NCI-H774 (cell line): Measurements from ENCODE around the gene SEPTIN1.

Experiments
- DNase-seq: peaks from one replicate; lab custom pipeline; 2025; lab: John Stamatoyannopoulos, UW

The SEPTIN1 gene, protein sequence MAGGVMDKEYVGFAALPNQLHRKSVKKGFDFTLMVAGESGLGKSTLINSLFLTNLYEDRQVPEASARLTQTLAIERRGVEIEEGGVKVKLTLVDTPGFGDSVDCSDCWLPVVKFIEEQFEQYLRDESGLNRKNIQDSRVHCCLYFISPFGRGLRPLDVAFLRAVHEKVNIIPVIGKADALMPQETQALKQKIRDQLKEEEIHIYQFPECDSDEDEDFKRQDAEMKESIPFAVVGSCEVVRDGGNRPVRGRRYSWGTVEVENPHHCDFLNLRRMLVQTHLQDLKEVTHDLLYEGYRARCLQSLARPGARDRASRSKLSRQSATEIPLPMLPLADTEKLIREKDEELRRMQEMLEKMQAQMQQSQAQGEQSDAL

DNA sequence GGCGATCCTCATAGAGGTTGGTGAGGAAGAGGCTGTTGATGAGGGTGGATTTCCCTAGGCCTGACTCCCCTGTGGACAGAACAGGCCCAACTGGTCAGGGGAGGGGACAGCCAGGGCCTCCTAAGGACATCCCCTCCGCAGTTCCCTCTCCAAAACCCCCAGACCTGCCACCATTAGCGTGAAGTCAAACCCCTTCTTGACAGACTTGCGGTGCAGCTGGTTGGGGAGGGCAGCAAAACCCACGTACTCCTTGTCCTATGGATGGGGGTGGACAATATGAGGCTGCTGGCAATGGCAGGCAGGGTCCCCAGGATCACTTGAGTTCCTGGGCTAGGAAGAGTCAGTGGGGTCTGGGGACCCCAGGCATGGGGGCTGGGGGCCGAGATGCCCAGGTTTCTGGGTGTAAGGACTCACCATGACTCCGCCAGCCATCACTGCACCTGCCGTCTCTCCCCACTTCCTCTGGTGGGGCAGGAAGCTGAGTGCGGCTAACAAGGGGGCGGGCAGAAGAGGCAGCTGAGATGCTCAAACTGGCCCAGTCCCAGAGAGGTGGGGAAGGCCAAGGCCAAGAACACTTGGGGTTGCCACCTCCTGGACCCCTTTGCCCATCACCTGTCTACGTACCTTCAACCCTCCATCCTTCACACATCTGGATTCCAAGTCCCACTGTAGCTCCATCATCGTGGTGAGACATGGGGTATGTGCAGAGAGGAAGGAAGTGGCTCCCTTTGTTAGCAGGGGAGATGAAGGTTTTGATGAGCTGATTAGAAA is at the start of gene SEPTIN1:
SEPTIN1 (minus strand) TSS at position 451 of the 771 bp plus-strand sequence; CDS start at position 432, 19 bp downstream.
- no peak for DNase-seq

DNA sequence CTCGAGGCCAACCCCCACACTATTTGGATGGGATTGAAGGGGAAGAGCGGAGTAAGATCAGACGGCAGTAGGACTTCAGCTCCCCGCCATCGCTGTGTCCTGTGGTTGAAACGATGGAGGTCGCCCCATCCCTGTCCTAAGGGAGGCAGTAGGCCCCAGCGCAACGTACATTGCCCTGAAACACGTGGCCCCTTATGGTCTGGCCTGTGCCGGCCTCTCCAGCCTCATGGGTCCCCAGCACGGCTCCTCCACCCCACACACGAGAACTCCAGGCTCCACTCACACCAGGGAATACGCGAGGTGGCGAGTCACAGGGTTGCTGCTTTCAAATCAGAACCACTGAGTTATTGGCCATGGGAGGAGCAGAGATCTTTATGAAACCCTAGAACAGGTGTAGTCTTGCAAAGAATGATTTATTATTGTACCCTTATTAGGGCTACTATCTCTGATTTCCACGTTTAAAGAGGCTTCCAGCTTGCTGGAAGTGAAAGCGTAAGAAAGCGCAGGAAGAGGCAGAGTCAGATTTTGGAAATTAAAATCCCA is 48.1 kb upstream of the SEPTIN1 start:
- DNase-seq = no peak

DNA sequence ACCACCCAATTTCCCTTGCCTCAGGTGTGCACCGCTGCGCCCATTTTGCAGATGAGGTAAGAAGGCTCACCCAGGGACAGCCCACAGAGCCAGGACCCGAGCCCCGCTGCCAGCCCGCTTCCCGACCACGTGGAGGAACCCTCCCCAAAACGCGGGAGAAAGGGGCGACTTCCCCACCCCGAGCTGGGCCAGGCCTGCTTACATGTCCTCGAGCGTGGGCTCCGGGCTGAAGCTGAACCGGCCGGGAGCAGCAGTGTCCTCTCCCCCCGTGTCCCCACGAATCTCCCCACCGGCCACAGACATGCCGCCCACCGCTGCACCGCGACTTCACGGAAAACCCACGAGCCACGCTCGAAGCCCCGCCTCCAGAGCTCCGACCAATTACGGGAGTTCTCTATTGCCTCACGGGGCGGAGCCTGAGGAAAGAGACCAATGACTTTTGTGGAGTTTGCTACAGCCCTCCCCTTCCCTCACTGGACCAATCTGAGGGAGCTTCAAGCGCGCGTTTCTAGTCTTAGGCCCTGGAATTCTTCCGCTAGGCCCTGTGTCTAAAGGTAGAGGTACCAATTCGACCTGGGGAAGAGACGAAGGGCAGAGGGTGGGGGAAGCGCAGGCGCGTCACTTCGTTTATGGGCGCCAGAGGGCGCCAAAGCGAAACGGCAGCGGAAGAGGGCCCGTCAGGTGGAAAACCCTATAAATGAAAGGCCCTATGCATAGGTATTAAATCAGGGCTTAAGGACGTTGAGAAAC is 47.5 kb upstream of the SEPTIN1 start, which contains the start of gene DCTPP1:
DCTPP1 (minus strand) TSS at position 353 of the 750 bp plus-strand sequence; CDS start at position 303, 50 bp downstream.
- DNase-seq = peak; percentile 99

DNA sequence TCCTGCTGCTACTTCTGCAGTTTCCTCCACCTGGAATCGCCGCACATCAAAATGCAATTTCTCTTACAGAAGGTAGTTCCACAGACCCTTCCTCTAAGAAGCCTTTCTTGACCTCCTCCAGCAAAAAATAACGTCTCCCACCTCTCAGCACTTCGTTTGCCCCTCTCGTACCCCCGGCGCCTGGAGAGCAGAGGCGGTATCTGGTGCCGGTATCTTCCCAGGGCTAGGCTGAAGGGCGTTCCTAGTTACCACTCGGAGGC is 47.0 kb upstream of the SEPTIN1 start:
- no peak for DNase-seq

DNA sequence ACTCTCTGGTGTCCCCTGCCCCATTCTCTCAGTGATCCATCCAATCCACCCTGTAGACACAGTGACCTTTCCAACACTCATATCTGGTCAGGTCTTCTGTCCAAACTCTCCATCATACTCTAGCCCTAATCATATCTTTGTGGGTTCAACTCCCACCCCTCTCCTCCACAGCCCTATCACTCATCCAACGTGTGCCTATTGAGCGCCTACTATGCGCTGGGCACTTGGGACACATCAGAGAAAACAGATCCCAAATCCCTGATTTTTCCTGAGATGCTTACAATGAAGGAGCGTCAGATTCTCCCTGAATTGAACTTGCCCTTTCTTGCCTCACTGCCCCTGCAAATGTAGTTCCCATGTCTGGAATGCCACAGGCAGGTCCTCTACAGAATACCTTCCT is 45.7 kb upstream of the SEPTIN1 start:
- DNase-seq = no peak

DNA sequence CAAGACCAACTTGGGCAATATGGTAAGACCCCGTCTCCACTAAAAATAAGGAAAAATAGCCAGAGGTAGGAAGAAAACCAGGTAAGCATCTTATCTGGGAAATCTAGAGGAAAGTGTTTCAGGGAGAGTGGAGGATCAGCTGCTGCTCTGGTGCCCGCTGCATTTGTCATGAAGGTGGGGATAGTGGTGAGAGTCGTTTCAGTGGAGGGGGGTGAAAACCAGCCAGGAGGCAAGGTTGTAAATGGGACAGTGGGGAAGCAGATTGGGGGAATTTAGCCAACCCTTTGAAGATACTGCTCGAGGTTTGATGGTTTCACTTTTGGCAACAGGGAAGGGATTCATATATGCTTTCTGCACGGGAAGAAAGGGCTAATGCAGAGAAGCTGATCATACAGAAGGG is 38.6 kb upstream of the SEPTIN1 start:
- DNase-seq = no peak

DNA sequence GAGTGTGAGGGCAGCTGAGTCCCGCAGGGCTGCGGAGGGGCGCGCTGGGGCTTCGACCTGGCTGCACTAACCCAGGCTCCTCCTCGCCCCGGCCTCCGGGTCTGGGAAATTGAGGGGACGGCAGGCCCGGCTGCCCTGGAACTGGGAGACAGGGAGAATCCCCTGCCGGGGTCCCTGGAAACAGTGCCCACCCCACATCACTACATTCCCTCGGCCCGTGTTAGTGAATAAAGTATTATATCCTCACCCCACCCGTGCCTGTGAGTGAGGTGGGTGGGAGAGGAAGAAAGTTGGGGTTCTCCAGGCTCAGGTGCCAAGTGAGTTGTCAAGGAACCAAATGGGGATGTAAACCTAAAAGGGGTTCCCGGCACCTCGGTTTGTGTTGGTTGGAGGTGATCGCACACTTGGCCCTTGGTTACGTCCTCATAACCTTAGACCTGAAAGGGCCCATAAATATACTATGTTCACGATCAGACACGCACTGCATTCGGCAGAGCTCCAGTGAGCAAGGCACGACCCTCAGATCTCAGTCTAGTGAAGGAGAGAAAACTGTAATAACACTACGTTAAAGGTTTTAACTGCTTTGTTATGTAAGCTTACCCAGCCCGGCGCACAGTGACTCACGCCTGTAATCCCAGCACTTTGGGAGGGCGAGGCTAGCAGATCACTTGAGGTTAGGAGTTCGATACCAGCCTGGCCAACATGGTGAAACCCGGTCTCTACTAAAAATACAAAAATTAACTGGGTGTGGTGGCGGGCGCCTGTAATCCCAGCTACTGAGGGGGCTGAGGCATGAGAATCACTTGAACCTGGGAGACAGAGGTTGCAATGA is 36.2 kb upstream of the SEPTIN1 start:
- DNase-seq = no peak

DNA sequence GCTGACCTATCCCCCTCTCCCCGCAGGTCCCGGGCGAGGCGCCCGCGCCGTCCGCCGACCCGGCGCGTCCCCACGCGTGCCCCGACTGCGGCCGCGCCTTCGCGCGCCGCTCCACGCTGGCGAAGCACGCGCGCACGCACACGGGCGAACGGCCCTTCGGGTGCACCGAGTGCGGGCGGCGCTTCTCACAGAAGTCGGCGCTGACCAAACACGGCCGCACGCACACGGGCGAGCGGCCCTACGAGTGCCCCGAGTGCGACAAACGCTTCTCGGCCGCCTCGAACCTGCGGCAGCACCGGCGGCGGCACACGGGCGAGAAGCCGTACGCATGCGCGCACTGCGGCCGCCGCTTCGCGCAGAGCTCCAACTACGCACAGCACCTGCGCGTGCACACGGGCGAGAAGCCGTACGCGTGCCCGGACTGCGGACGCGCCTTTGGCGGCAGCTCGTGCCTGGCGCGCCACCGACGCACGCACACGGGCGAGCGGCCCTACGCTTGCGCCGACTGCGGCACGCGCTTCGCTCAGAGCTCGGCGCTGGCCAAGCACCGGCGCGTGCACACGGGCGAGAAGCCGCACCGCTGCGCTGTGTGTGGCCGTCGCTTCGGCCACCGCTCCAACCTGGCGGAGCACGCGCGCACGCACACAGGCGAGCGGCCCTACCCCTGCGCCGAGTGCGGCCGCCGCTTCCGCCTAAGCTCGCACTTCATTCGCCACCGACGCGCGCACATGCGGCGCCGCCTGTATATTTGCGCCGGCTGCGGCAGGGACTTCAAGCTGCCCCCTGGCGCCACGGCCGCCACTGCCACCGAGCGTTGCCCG is 35.4 kb upstream of the SEPTIN1 start:
- peak; percentile 96 for DNase-seq

DNA sequence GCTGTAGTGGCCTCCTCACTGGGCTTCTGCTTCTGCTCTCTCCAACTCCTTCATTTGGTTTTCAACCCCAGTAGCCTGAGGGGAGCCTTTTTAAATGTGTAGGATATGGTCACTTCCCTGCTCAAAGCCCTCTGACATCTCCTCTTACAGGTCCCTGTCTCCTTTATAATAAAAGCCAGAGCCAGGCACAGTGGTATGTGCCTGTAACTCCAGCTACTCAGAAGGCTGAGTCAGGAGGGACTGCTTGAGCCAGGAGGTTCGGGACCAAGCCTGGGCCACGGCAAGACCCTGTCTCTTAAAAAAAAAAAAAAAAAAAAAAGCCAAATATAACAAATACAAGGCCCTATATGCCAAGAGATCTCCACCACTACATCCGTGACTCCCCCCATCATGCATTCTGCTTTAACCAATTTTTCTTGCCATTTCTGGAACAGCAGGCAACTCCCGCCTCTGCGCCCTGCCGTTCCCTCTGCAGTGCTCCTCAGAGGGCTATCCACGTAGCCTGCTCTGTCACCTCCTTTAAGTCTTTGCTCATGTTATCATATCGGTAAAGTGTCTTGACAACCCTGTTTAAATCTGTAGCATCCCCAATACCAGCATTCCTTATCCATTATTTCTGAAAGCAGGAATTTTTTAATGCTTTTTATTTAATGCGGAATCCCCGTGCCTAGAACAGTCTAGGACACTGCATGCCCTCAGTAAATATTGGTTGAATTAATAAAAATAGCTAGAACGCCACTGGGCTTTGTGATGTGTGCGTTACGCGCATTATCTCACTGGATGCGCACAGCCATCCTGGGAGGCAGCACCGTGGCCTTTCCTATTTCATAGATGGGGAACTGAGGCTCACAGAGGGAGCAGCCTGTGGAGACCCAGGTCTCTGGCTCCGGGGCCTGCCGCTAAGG is 34.5 kb upstream of the SEPTIN1 start:
- no peak for DNase-seq

DNA sequence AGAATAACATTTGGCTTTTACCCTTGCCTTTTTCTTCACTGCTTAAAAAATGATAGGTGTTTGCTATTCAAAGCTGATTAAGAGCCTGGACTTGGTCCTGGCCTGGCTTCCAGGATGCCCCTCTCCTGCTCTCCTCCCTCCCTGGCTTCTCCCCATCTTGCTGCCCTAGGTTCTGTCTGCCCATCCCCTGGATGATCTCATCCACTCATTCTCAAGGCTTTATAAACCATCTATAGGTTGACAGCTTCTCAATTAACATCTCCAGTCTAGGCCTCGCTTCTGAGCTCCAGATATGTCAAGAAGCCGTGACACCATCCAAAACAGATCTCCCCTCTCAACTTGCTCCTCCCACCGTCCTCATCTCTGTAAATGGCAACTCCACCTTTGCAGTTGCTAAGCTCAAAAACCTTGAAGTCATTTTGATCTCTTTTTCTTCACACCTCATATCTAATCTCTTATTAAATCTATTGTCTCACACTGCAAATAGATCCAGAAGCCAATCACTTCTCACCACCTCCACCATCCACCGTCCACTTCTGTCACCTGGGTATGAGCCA is 33.8 kb upstream of the SEPTIN1 start:
- no peak for DNase-seq

DNA sequence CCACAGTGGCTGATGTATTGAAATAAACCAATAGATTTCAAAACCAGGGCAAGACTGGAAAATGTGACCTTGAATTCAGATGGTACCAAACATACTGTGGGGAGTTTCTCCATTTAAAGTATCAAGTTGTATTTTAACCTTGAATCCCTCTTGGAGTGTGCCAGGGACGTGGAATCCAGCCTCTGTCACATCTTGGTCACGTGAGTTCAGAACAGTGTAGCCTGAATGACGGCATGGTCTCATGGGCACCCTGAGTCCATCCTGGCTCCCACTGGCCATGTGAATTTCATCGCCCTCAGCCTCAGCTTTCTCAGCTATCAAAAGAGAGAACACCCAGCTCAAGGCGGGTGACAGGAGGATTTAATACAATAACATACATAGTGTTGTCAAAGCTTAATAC is 31.8 kb upstream of the SEPTIN1 start:
- no peak for DNase-seq

DNA sequence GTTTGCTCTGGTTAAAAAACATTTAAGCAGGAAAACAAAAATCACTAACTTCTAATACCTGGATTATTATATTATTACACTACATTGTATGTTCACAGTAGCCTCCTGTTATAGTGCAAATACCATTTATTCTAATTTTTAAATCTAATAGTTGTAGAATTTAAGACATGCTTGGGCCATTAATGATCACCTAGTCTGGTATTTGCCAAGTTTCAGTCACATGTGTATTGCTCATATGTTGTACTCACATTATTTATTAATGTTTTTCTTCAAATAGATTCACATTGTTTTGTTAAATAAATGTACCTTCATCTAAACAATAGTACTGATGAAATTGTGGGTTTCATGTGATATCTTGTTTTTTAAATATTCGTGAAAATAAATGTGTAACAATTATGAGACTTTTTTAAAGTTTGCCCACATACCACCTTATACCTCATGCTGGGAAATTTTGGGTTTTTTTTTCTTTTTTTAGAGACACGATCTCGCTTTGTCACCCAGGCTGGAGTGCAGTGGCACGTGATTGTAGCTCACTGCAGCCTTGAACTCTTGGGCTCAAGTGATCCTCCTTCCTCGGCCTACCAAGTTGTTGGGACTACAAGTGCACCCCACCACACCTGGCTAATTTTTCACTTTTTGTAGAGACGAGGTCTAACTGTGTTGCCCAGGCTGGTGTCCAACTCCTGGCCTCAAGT is 30.9 kb upstream of the SEPTIN1 start:
- DNase-seq = no peak

DNA sequence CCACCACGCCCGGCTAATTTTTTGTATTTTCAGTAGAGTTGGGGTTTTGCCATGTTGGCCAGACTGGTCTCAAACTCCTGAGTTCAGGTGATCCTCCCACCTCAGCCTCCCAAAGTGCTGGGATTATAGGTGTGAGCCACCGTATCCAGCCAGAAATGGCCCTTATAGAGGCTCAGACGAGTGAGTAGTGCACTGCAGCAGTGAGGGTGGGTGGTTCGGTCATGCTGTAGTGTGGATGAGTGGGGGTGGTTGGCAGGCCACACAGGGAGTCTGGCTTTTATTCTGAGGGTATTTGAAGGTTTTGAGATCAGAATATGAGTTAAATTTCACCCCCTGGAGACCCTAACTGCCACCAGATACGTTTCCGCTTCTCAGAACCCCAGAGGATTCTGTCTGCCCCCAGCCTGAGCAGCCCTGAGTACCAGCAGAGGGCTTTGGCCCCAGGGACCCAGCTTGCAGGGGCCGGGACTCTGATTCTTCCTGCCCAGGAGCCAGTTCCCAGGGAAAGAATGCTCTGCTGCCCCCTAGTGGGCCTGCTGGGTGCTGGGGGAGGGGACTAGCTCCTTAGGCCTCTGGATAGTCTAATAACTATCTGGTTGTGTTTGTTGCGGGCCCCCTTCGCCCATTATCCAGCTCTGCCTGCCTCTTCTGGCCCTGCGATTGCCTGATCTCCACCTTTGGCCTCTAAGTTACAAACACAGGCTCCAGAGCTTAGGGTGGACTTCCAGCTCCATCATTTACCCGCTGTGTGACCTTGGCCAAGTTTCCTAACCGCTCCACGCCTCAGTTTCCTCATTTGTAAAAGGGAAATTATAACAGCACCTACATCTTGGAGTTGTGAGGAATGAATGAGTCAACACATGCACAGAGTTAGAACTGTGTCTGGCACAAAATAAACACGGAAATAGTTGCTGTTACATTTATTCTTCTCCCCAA is 27.0 kb upstream of the SEPTIN1 start:
- DNase-seq = peak; percentile 67

DNA sequence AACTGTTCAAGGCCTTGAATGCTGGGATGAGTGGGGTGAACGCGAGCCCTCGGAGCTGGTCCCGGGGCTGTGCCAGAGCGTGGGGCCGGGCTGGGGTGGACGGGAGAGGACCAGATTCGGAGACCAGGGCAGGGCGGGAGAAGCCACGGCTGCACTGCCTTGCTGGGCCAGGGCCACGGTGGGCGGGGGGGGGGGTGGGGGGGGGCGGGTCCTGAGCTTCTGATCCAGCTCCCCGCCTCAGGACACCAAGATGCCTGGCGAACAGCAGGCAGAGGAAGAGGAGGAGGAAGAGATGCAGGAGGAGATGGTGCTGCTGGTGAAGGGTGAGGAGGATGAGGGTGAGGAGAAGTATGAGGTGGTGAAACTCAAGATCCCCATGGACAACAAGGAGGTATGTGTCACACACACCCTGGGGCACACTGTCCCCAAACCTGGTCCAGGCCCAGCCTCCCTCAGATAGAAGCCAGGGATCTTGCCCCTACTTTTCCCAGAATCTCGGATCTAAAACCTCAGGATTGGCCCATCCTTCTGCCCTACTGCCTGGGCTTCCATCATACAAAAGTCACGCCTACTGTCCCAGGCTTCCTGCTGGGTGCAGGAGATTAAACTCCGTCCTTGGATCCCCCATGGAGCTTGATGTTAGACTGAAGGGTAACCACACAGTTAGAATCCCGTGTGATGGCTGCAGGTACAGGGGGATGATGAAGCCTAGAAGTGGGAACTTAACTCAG is 25.6 kb upstream of the SEPTIN1 start:
- no peak for DNase-seq

DNA sequence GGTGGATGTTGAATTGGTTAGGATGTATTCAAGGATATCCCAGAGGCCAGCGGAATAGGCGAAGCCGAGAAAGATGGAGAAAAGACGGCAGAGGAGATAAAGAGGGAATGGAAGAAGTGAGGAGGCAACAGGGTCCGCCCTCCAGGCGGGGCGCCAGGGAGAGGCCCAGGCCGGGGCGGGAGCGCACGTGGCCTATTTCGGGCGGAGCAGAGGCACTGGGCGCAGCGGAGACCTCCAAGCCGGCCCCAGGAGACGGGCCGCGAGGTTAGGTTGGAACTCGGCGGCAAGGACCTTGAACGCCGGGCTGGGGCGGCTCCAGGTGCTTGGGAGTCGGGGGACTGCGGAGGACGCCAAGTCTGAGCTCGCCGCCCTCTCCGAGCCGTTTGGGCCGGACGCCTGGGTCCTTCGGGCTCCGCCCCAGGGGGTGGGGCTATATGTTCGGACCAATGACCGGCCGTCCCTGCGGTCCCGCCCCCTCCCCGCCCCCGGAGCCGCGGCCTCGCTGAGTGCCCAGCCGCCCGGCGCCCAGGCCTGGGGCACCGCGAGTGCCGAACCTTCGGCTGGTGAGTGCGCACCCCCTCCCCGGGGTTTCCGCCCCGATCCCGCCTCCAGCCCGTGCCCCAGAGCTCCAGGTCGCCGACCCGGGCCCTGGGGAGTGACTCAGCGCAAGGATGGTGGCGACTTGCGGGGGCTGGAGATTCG is 24.9 kb upstream of the SEPTIN1 start, which contains the start of gene ZNF771:
ZNF771 (plus strand) TSS at position 505 of the 702 bp plus-strand sequence. CDS start 448 bp downstream, outside the sequence.
- peak; percentile 79 for DNase-seq

DNA sequence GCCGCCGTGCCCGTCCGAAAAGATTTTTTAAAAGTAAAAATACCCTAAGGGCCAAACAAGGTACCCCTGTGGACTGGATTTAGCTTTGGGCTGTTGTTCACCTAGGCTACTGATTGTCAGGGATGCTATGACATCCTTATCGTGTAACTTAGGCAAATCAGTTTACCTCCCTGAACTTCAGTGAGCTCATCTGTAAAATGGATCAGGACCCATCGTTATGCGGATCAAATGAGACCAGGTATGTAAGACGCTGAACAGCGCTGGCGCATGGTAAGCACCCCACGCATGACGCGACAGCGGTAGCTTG is 24.4 kb upstream of the SEPTIN1 start:
- DNase-seq = no peak
